WTC11 (cell line): ENCODE results near the gene RETREG1. TPM values are rescaled to one million over a fixed set of nuclear protein-coding genes. Genes with fewer than 3 reads are reported as not detected.
A peak's percentile ranks its signal among the peaks of the same experiment; 100 is the strongest.

Experiments used
- ATAC-seq: fragments of 200-7000 bp; cut with Tn5 transposase; 2 replicates; pipeline ENCODE4 v1.10.0; 2021; ENCODE audit warnings: mild to moderate bottlenecking, moderate library complexity
- CTCF ChIA-PET: fragments of 300-600 bp; sonication (Branson Sonifier 250); formaldehyde crosslinking; loops from one replicate; lab custom pipeline; 2021; ENCODE audit warnings: antibody characterized with exemption; lab: Charles Lee
- POLR2A ChIA-PET: fragments of 350-600 bp; sonication (Branson Sonifier 250); formaldehyde crosslinking; loops from one replicate; lab custom pipeline; 2021; ENCODE audit warnings: antibody characterized with exemption; lab: Charles Lee
- DNase-seq: peaks from one replicate; pipeline ENCODE4 v3.0.0; 2021; ENCODE audit warnings: low spot score
- H3K27ac Mint-ChIP-seq: 2 replicates; pipeline ENCODE4 v1.8.0; 2021; ENCODE audit warnings: mixed read lengths
- H3K27me3 Mint-ChIP-seq: 2 replicates; pipeline ENCODE4 v1.8.0; 2021; ENCODE audit warnings: low read depth, mild to moderate bottlenecking, moderate library complexity, mixed read lengths
- H3K36me3 Mint-ChIP-seq: 2 replicates; pipeline ENCODE4 v1.8.0; 2021; ENCODE audit warnings: mixed read lengths
- H3K4me1 Mint-ChIP-seq: 2 replicates; pipeline ENCODE4 v1.8.0; 2022; ENCODE audit warnings: mixed read lengths
- H3K4me3 Mint-ChIP-seq: 2 replicates; pipeline ENCODE4 v1.8.0; 2021; ENCODE audit warnings: mild to moderate bottlenecking, moderate library complexity, mixed read lengths
- H3K9me3 Mint-ChIP-seq: 2 replicates; pipeline ENCODE4 v1.8.0; 2021; ENCODE audit warnings: mixed read lengths
- ATF1 ChIP-seq: sonication (generic); formaldehyde crosslinking; IDR thresholded peaks from 2 replicates; pipeline ENCODE4 v1.8.1; 2023; ENCODE audit warnings: mild to moderate bottlenecking, moderate library complexity, missing genetic modification reagents
- CREM ChIP-seq: sonication (generic); formaldehyde crosslinking; IDR thresholded peaks from 2 replicates; pipeline ENCODE4 v1.8.1; 2022; ENCODE audit warnings: mild to moderate bottlenecking, missing genetic modification reagents, moderate library complexity
- EMX1 ChIP-seq: fragments of 250-450 bp; sonication (Bioruptor Pico); IDR thresholded peaks from 2 replicates; pipeline ENCODE4 v1.8.0; 2021; ENCODE audit warnings: mild to moderate bottlenecking
- MAX ChIP-seq: sonication (generic); formaldehyde crosslinking; IDR thresholded peaks from 2 replicates; pipeline ENCODE4 v1.8.0; 2022; ENCODE audit warnings: mild to moderate bottlenecking, missing genetic modification reagents
- MLX ChIP-seq: sonication (generic); formaldehyde crosslinking; IDR thresholded peaks from 2 replicates; pipeline ENCODE4 v1.8.1; 2023; ENCODE audit warnings: mild to moderate bottlenecking, missing genetic modification reagents, moderate library complexity
- MYBL2 ChIP-seq: sonication (generic); formaldehyde crosslinking; IDR thresholded peaks from 2 replicates; pipeline ENCODE4 v1.8.1; 2023; ENCODE audit warnings: mild to moderate bottlenecking, moderate library complexity, missing genetic modification reagents
- NFATC4 ChIP-seq: fragments of 250-450 bp; sonication (Bioruptor Pico); IDR thresholded peaks from 2 replicates; pipeline ENCODE4 v1.9.0; 2021; ENCODE audit warnings: mild to moderate bottlenecking
- NR1H2 ChIP-seq: sonication (generic); formaldehyde crosslinking; IDR thresholded peaks from 2 replicates; pipeline ENCODE4 v1.9.0; 2021; ENCODE audit warnings: mild to moderate bottlenecking, moderate library complexity, missing genetic modification reagents
- NR2C2 ChIP-seq: sonication (generic); formaldehyde crosslinking; IDR thresholded peaks from 2 replicates; pipeline ENCODE4 v1.8.0; 2022; ENCODE audit warnings: mild to moderate bottlenecking, missing genetic modification reagents
- RELA ChIP-seq: sonication (generic); formaldehyde crosslinking; IDR thresholded peaks from 2 replicates; pipeline ENCODE4 v1.8.1; 2022; ENCODE audit warnings: missing genetic modification reagents, mild to moderate bottlenecking, borderline replicate concordance
- ZNF121 ChIP-seq: sonication (generic); formaldehyde crosslinking; IDR thresholded peaks from 2 replicates; pipeline ENCODE4 v1.8.0; 2023; ENCODE audit warnings: missing genetic modification reagents
- total RNA-seq: library from RNA; stranded (reverse); gene quantifications from 3 replicates; pipeline ENCODE4 v1.2.3, GENCODE V29; 2021
- TF ChIP-seq, protein P1 (sequence below): fragments of 200-600 bp; IDR thresholded peaks from 2 replicates; pipeline ENCODE4 v1.8.0; 2022; ENCODE audit warnings: antibody characterized with exemption
- TF ChIP-seq, protein P2 (sequence below): sonication (generic); formaldehyde crosslinking; IDR thresholded peaks from 2 replicates; pipeline ENCODE4 v1.8.0; 2022; ENCODE audit warnings: mild to moderate bottlenecking, missing genetic modification reagents
- TF ChIP-seq, protein P3 (sequence below): sonication (generic); formaldehyde crosslinking; IDR thresholded peaks from 2 replicates; pipeline ENCODE4 v1.8.0; 2023; ENCODE audit warnings: mild to moderate bottlenecking, missing genetic modification reagents

Gene RETREG1
- total RNA-seq, 1 experiment from 2014 or later, result 2.2 TPM

DNA sequence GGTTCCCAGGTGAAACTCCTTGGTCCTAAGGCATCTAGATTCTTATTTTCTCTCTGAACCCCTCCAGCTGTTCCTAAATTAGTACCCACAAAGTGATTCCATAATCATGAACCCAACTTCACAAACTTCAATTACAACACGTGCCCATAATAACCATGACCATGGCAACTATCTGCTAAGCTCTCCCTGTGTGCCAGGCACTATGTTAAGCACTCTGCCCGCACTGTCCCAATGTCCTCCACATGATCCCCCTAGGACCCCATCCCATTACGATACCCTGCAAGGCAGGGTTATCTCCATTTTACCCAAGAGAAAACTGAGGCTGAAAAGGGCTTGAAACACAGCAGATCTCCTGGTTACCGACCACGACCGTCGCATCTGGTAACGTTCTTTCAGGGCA lies 125.9 kb downstream of the RETREG1 start (continued):
- TF ChIP-seq ZNF121 (CRISPR knock-in tag) (no peak), NFATC4 (CRISPR knock-in tag) (no peak), NR1H2 (no peak)

- Mint-ChIP-seq H3K4me3 (no peak overlapping the region), H3K36me3 (peaks cover 2% of the 10 kb centered on the region; the same call in 1 of the 2 replicates), H3K9me3 (peaks cover 8% of the 10 kb centered on the region), H3K27ac (no peak overlapping the region), H3K27me3 (no peaks in the 10 kb centered on the region; the same call in 1 of the 2 replicates), H3K4me1 (no peaks in the 10 kb centered on the region)
- TF ChIP-seq, protein P1, sequence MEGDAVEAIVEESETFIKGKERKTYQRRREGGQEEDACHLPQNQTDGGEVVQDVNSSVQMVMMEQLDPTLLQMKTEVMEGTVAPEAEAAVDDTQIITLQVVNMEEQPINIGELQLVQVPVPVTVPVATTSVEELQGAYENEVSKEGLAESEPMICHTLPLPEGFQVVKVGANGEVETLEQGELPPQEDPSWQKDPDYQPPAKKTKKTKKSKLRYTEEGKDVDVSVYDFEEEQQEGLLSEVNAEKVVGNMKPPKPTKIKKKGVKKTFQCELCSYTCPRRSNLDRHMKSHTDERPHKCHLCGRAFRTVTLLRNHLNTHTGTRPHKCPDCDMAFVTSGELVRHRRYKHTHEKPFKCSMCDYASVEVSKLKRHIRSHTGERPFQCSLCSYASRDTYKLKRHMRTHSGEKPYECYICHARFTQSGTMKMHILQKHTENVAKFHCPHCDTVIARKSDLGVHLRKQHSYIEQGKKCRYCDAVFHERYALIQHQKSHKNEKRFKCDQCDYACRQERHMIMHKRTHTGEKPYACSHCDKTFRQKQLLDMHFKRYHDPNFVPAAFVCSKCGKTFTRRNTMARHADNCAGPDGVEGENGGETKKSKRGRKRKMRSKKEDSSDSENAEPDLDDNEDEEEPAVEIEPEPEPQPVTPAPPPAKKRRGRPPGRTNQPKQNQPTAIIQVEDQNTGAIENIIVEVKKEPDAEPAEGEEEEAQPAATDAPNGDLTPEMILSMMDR, result peak; percentile 48; the same call in 1 of the 2 replicates
- TF ChIP-seq, protein P2, sequence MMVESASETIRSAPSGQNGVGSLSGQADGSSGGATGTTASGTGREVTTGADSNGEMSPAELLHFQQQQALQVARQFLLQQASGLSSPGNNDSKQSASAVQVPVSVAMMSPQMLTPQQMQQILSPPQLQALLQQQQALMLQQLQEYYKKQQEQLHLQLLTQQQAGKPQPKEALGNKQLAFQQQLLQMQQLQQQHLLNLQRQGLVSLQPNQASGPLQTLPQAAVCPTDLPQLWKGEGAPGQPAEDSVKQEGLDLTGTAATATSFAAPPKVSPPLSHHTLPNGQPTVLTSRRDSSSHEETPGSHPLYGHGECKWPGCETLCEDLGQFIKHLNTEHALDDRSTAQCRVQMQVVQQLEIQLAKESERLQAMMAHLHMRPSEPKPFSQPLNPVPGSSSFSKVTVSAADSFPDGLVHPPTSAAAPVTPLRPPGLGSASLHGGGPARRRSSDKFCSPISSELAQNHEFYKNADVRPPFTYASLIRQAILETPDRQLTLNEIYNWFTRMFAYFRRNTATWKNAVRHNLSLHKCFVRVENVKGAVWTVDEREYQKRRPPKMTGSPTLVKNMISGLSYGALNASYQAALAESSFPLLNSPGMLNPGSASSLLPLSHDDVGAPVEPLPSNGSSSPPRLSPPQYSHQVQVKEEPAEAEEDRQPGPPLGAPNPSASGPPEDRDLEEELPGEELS, result no peak
- POLR2A ChIA-PET, result no interaction called here
- DNase-seq (no peak), ATAC-seq (peak; percentile 84)
- CTCF ChIA-PET, result interaction anchor here (0.8 to 1.2 kb wide), 4 partner anchors 56 to 178 kb away, joined by 3 to 9 read pairs (median 6); no protein-coding TSS in a partner anchor
These were observed 127.4 kb downstream of the RETREG1 start for GRCh38 chr5:16489322-16489791.

DNA sequence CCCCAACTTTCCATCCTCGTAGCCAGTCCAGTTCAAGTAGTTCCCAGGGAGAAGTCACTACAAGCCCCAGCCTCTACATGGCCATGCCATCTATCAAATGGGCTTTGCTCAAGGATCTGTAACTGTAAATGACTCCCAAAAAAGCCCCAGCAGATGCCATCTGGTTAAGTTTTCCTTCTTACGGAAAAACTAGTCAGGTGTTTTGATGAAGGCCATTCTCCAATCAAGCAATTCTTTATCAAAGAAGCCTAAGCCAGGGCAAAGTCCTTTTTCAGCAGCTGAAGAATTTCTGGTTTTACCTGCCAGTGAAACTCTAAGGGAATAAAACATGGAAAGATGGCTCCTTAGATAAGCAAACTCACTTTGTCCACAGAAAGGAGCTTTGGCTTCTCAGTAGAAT lies 129.3 kb downstream of the RETREG1 start:
- TF ChIP-seq, protein P3, sequence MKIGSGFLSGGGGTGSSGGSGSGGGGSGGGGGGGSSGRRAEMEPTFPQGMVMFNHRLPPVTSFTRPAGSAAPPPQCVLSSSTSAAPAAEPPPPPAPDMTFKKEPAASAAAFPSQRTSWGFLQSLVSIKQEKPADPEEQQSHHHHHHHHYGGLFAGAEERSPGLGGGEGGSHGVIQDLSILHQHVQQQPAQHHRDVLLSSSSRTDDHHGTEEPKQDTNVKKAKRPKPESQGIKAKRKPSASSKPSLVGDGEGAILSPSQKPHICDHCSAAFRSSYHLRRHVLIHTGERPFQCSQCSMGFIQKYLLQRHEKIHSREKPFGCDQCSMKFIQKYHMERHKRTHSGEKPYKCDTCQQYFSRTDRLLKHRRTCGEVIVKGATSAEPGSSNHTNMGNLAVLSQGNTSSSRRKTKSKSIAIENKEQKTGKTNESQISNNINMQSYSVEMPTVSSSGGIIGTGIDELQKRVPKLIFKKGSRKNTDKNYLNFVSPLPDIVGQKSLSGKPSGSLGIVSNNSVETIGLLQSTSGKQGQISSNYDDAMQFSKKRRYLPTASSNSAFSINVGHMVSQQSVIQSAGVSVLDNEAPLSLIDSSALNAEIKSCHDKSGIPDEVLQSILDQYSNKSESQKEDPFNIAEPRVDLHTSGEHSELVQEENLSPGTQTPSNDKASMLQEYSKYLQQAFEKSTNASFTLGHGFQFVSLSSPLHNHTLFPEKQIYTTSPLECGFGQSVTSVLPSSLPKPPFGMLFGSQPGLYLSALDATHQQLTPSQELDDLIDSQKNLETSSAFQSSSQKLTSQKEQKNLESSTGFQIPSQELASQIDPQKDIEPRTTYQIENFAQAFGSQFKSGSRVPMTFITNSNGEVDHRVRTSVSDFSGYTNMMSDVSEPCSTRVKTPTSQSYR, result no peak
- TF ChIP-seq RELA (CRISPR knock-in tag), result no peak
- no peak for TF ChIP-seq MAX
- no peak for TF ChIP-seq NFATC4 (CRISPR knock-in tag)
- ATAC-seq, result no peak
- Mint-ChIP-seq H3K4me3 (no peak overlapping the region), H3K9me3 (no peaks in the 10 kb centered on the region), H3K27ac (no peak overlapping the region), H3K4me1 (no peaks in the 10 kb centered on the region), H3K36me3 (no peaks in the 10 kb centered on the region), H3K27me3 (no peaks in the 10 kb centered on the region; the same call in 1 of the 2 replicates)
- ChIA-PET POLR2A (no interaction called here), CTCF (interaction anchor here (0.6 to 1.5 kb wide), 3 partner anchors 63 to 494 kb away, joined by 3 to 8 read pairs (median 7); no protein-coding TSS in a partner anchor)
- no peak for DNase-seq

GRCh38 chr5:16486711-16487111 lies 130.1 kb downstream of the RETREG1 start:
- no peak overlapping the region for H3K27ac Mint-ChIP-seq
- H3K27me3 Mint-ChIP-seq, result no peaks in the 10 kb centered on the region; the same call in 1 of the 2 replicates
- H3K36me3 Mint-ChIP-seq, result no peaks in the 10 kb centered on the region
- POLR2A ChIA-PET, result no interaction called here
- H3K4me3 Mint-ChIP-seq, result no peak overlapping the region
- no peaks in the 10 kb centered on the region for H3K9me3 Mint-ChIP-seq
- TF ChIP-seq, protein P3, result no peak
- TF ChIP-seq ATF1 (CRISPR knock-in tag) (no peak), MLX (CRISPR knock-in tag) (no peak), MYBL2 (CRISPR knock-in tag) (no peak), EMX1 (CRISPR knock-in tag) (no peak), NR2C2 (no peak), CREM (CRISPR knock-in tag) (no peak)
- TF ChIP-seq, all 79 proteins: peak for 0
- no peaks in the 10 kb centered on the region for H3K4me1 Mint-ChIP-seq
- CTCF ChIA-PET, result no interaction called here
- no peak for ATAC-seq
- no peak for DNase-seq
